Endometrium (tissue), 2 donors: Measurements from ENCODE around the gene MGAT3.

Source experiments
- FAIRE-seq: peaks from 2 replicates; lab custom pipeline; 2012; peaks lifted over from hg19 to GRCh38; lab: Jason Lieb, UNC
- donor health status: control.
- donor health status: control.

The MGAT3 gene

DNA sequence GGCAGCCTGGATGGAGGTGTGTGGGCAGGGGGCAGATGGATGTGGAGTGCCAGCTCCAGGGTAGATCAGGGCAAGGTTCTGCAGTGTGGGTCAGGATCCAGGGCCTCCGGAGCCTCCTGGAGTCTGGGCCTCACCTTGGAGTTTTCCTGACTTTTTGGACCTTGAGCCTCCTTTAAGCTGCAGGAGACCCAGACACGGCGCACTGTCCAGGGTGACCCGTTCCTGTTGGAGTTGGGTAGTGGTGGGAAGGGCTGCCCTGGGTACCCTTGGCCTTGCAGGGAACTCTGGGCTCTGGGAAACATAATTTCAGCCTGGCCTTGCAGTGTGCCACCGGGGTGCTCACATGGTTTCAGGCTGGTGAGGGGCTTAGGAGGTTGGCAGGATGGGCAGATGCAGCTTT, 17.0 kb downstream of the MGAT3 start:
- no peak for FAIRE-seq

- FAIRE-seq = no peak
Observed at GRCh38 chr22:39474351-39475111, 17.7 kb downstream of the MGAT3 start.

- FAIRE-seq = no peak
Observed at GRCh38 chr22:39475337-39475736, 18.5 kb downstream of the MGAT3 start.

- no peak for FAIRE-seq
Observed at GRCh38 chr22:39475902-39476301, 19.1 kb downstream of the MGAT3 start.

DNA sequence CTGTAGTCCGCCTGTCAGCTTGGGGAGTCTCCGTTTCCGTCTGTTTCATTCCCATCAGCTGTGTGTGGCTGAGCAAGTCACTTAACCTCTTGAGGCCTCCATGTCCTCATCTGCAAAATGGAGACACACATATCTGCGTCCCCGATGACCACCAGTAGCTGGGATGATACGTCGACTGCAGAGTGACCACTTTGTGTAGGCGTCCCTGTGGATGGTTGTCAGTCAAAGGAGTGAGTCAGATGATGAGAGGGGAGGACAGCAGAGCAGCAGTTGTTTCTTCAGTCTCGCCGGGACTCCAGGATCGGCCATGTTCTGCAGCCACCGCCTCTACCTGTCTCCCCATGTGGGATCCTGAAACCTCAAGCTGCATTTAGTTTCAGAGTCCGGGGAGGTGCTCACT, 19.9 kb downstream of the MGAT3 start:
- no peak for FAIRE-seq

GRCh38 chr22:39477542-39477941, 20.7 kb downstream of the MGAT3 start:
- no peak for FAIRE-seq

DNA sequence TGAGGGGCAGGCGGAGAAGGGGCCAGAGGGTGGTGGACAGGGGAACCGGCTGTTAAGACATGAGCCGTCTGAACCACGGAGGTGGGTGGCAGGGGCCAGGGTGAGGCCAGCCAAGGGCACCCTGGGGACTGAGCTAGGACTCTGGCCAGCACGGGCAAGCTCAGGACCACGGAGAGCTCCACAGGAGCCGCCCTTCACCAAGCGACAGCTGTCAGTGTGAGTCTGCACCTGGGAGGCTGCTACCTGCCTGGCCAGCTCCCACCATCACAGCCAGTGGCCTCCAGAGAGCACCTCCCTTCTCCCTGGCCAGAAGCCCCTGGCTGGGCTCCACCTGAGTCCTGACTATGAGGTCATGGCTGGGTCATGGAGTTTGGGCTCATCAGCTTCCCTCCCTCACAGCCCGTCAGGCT, 21.6 kb downstream of the MGAT3 start:
- FAIRE-seq = no peak

GRCh38 chr22:39479254-39479653, 22.4 kb downstream of the MGAT3 start:
- no peak for FAIRE-seq

- no peak for FAIRE-seq
Observed at GRCh38 chr22:39480557-39480956, 23.7 kb downstream of the MGAT3 start.

DNA sequence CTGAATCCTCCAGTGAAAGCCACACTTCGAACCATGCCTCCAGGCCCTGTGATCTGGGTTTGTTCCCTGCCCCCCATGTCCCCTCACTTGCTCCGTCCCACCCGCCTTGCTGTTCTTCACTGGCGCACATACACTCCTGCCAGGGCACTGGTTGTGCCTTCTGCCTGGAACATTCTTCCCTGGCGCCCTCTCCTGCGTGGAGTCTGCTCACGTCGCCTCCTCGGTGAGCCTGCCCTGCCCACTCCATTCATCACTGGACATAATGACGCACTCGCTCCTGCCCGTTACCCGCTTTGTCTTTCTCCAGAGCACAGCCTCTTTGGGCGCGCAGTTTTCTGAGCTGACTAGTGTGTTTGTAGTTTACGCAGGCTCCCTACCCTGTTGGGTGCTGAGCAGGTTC, 24.2 kb downstream of the MGAT3 start:
- FAIRE-seq = no peak

- no peak for FAIRE-seq
Observed at GRCh38 chr22:39481595-39481994, 24.8 kb downstream of the MGAT3 start.

DNA sequence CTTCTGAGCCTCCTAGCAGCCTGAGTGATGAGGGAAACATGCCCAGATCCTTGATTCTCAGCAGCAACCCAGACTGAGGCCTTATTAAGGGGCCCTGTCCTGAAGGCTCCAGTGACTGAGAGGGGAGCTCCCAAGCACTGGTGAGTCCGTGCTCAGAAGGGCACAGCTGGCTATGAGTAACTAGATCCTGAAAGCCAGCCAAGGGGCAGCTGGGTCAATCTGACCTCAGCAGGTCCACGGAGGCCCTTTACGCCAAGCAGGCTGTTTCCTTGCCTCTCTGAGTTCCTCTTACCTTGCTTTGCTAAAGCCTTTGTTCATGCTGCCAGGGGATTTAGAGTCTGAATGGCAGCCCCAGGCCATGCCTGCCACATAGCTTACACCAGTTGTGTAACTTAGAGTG, 26.0 kb downstream of the MGAT3 start:
- FAIRE-seq = no peak

DNA sequence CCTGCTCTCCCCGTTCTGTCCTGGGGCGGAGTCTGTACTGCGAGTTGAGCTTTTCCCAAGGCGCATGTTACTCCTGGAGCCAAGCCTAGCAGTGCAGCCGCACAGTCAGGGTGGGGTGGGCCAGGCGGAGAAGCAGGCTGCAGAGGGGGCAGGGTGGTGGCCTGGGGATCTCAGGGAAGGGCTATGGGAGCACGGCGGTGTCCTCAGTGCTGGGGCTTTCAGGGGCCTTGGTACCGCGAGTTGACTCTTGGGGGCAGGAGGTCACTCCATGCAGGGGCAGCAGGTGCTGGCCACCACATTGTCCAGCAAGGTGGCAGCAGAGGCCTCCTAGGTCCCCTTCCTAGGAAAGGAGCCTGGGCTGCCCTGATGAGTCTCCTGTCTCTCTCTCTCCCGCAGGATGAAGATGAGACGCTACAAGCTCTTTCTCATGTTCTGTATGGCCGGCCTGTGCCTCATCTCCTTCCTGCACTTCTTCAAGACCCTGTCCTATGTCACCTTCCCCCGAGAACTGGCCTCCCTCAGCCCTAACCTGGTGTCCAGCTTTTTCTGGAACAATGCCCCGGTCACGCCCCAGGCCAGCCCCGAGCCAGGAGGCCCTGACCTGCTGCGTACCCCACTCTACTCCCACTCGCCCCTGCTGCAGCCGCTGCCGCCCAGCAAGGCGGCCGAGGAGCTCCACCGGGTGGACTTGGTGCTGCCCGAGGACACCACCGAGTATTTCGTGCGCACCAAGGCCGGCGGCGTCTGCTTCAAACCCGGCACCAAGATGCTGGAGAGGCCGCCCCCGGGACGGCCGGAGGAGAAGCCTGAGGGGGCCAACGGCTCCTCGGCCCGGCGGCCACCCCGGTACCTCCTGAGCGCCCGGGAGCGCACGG, 30.4 kb downstream of the MGAT3 start:
- no peak for FAIRE-seq

- no peak for FAIRE-seq
Observed at GRCh38 chr22:39487826-39488520, 31.2 kb downstream of the MGAT3 start.

- no peak for FAIRE-seq
Observed at GRCh38 chr22:39488563-39489083, 31.8 kb downstream of the MGAT3 start.

DNA sequence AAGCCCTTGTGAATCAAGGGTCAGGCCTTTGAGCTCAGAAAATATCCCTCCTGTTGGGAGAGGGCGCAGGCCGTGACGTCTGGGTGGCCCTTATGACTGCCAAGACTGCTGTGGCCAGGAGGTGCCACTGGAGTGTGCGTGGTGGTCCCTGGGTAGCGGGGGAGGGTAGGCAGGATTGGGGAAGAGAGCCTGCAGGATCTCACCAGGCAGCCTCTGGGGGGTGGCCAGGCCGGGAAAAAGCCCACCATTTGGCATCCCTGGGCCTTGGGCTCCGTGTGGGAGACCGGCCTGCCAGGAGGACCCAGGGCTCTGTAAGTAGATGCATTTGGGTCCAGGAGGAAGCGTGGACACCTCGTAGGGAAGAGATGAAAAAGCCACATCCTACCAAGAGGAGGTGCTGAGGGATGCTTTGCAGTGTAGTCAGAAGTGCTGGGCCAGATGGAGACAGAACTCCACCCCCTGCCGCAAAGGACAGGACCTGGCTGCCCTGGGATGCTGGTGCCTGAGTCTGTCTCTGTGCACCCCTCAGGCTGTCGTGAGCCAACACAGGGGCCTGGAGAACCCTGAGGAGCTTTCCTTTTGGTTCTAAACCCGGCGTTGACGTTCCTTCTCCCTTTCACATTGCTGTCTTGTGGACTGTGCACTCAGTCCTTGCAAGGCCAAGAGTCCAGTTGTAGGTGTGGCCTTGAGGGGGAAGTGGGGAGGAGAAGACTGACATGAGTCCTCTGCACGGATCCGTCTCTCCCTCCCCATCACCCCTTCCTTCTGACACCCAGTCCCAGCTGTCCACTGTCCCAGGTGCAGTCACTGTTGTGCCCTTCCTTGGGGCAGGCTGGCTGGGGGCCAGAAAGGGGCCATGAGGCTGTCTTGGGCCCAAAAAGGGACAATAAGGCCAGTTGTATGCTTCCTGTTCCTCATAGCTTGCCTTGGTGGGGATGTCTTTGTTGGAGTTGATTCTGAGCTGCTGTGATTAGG, 32.6 kb downstream of the MGAT3 start:
- no peak for FAIRE-seq

DNA sequence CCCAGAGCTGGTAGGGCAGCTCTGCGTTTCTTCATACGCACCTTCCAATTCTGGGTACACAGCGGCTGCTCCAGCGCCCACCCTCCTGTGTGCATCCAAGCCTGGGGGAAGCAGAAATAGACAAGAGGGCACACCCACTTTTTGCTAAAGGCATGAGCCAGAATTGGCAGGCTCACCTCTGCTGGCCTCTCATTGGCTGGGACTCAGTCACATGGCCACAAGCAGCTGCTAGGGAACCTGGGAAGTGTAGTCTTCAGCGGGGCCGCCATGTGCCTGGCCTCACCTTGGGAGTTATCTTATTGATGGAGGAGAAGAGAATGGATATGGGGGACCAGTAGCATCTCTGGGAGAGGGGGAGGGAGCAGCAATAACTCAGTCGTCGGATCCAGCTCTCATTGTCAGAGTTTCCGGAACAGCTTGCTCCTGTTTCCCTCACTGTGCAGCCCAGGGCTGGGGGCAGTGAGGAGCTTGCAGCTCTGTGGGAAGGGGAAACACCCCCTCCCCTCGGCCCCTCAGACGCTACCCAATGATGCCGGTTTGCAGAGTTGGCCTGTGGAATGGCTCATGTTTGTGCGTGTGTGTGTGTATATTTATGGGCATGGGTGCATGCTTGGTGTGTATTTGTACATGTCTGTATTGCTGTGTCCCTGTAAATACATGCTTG, 33.5 kb downstream of the MGAT3 start:
- no peak for FAIRE-seq

DNA sequence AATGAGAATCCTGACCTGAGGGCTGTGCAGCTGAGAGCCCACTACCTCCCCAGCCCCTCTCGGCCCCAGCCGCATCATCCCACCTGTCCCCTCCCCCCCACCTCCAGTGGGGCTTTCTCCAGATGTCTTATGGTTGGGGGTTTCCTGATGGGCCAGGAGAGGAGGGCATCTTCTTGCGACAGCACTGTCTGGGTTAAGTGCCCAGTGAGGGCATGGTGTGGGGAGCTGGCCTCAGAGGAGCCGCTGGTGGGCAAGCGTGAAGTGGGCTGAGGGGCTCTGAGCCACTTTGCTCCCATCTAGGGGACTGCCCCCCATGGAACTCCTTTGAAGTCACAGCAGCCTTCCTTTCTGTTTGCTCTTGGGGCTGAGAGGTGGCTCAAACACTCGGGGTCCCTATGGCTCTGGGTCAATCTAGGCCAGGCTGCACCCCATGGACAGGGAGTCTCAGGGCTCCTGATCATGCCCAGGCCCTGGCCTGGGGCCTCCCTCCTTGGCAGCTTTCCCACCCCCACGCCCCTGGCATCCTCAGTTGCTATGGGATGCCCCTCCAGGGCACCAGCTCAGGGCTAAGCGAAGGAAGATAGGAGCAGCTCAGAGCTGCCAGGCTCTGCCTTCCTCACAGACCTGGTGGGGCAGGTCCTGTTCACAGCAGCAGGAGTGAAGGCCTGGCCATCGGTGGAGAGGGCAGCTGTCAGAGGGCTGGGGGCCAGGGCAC, 34.3 kb downstream of the MGAT3 start:
- FAIRE-seq = no peak

- no peak for FAIRE-seq
Observed at GRCh38 chr22:39491696-39492095, 34.9 kb downstream of the MGAT3 start.

DNA sequence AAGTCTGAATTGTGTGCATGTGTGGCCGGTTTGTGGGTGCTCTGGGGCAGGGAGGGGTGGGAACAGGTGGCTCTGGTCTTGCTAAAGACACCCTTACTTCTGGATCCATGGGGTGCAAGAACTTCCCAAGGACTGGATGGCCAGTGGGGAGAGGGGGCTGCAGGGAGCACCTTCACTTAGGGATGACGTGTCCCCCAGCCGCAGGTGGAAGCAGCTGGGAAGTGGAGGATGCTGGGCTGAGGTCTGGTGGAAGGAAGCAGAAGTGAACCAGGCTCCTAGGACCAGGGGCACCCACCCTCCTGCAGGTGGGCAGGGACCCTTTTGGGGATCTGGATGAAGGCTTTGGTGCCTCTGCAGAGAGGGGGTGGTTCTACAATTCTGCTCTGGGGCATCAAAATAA, 35.4 kb downstream of the MGAT3 start:
- FAIRE-seq = no peak
